IMR-90 (cell line): ENCODE data around the gene TAS1R1. TPM values are rescaled to one million over a fixed set of nuclear protein-coding genes. Genes with fewer than 3 reads are reported as not detected.
A peak's percentile ranks its signal among the peaks of the same experiment; 100 is the strongest.

Experiments
- ATAC-seq: fragments of 200-7000 bp; cut with Tn5 transposase; 2 replicates; pipeline ENCODE4 v1.9.1; 2020; ENCODE audit warnings: low read depth, mild to moderate bottlenecking, moderate library complexity
- BruUV-seq: library from RNA; stranded (reverse); fragments of 400-500 nt; replicated peaks from 2 replicates; lab custom pipeline; 2021; lab: Mats Ljungman, UMichigan
- CTCF ChIA-PET: fragments of 300-600 bp; formaldehyde crosslinking; extraction: SDS; loops from one replicate; lab custom pipeline; 2021; ENCODE audit warnings: antibody characterized with exemption; lab: Yijun Ruan, JAX
- POLR2A ChIA-PET: fragments of 300-600 bp; sonication (Branson Sonifier 250); formaldehyde crosslinking; loops from one replicate; lab custom pipeline; 2022; ENCODE audit warnings: antibody characterized with exemption; ENCODE audit not compliant: unreplicated experiment; lab: Charles Lee
- DNase-seq: peaks from one replicate; pipeline ENCODE4 v3.0.0; 2013
- H2AFZ ChIP-seq: replicated peaks from 2 replicates; pipeline ENCODE3; 2013; ENCODE audit warnings: low read length, mild to moderate bottlenecking; ENCODE audit not compliant: poor library complexity
- H2AK5ac ChIP-seq: 2 replicates; pipeline ENCODE4 v1.6.1; 2013; ENCODE audit warnings: low read depth, low read length, inconsistent platforms
- H2AK9ac ChIP-seq: replicated peaks from 2 replicates; pipeline ENCODE3; 2013; ENCODE audit warnings: mild to moderate bottlenecking, low read depth, low read length, moderate library complexity; ENCODE audit not compliant: poor library complexity
- H2BK120ac ChIP-seq: 2 replicates; pipeline ENCODE4 v1.6.1; 2013; ENCODE audit warnings: low read depth, low read length, inconsistent platforms
- H2BK15ac ChIP-seq: 3 replicates; pipeline ENCODE4 v1.6.1; 2013; ENCODE audit warnings: low read depth, low read length, inconsistent platforms
- H2BK20ac ChIP-seq: 2 replicates; pipeline ENCODE4 v1.6.1; 2013; ENCODE audit warnings: low read depth, mild to moderate bottlenecking, inconsistent platforms, low read length, moderate library complexity
- H2BK5ac ChIP-seq: 2 replicates; pipeline ENCODE4 v1.6.1; 2013; ENCODE audit warnings: mild to moderate bottlenecking, low read depth, low read length, inconsistent platforms; ENCODE audit not compliant: poor library complexity, severe bottlenecking
- H3K14ac ChIP-seq: replicated peaks from 2 replicates; pipeline ENCODE4 v1.6.1; 2013; ENCODE audit warnings: low read depth, low read length, inconsistent platforms
- H3K18ac ChIP-seq: 2 replicates; pipeline ENCODE4 v1.6.1; 2013; ENCODE audit warnings: low read depth, low read length, control low read depth
- H3K23ac ChIP-seq: 2 replicates; pipeline ENCODE4 v1.6.1; 2013; ENCODE audit warnings: low read depth, low read length, inconsistent platforms
- H3K27ac ChIP-seq: 2 replicates; pipeline ENCODE4 v1.5.1; 2013; ENCODE audit warnings: mild to moderate bottlenecking, control low read depth, low read length; ENCODE audit not compliant: insufficient read depth
- H3K27me3 ChIP-seq: 2 replicates; pipeline ENCODE4 v1.6.1; 2013; ENCODE audit warnings: low read length; ENCODE audit not compliant: control insufficient read depth, insufficient read depth
- H3K36me3 ChIP-seq: 2 replicates; pipeline ENCODE4 v1.6.1; 2013; ENCODE audit warnings: low read length, mixed read lengths; ENCODE audit not compliant: control insufficient read depth, insufficient read depth
- H3K4ac ChIP-seq: 2 replicates; pipeline ENCODE4 v1.6.1; 2013; ENCODE audit warnings: low read depth, low read length, inconsistent platforms
- H3K4me1 ChIP-seq: 2 replicates; pipeline ENCODE4 v1.6.1; 2013; ENCODE audit warnings: low read length, mixed read lengths; ENCODE audit not compliant: control insufficient read depth, insufficient read depth
- H3K4me2 ChIP-seq: 2 replicates; pipeline ENCODE4 v1.6.1; 2013; ENCODE audit warnings: low read depth, mild to moderate bottlenecking, control low read depth, low read length, moderate library complexity
- H3K4me3 ChIP-seq: 2 replicates; pipeline ENCODE4 v1.5.1; 2013; ENCODE audit warnings: low read depth, mild to moderate bottlenecking, control low read depth, low read length, moderate library complexity; ENCODE audit not compliant: insufficient read depth
- H3K56ac ChIP-seq: 2 replicates; pipeline ENCODE4 v1.6.1; 2013; ENCODE audit warnings: low read length, inconsistent platforms; ENCODE audit not compliant: insufficient read depth; ENCODE audit errors: extremely low read depth
- H3K79me1 ChIP-seq, 2 experiments: 2 replicates each; pipeline ENCODE4 v1.6.1; 2013; ENCODE audit warnings: low read length in 2 of 2, inconsistent platforms in 1 of 2, low read depth in 1 of 2
- H3K9ac ChIP-seq: 2 replicates; pipeline ENCODE4 v1.6.1; 2013; ENCODE audit warnings: low read depth, low read length, control low read depth
- H3K9me1 ChIP-seq: 2 replicates; pipeline ENCODE4 v1.6.1; 2013; ENCODE audit warnings: low read length, inconsistent platforms; ENCODE audit not compliant: insufficient read depth
- H3K9me3 ChIP-seq: 2 replicates; pipeline ENCODE4 v1.6.1; 2013; ENCODE audit warnings: low read length; ENCODE audit not compliant: control insufficient read depth, insufficient read depth
- H4K20me1 ChIP-seq: 2 replicates; pipeline ENCODE4 v1.6.1; 2013; ENCODE audit warnings: low read length, inconsistent platforms; ENCODE audit not compliant: insufficient read depth
- H4K5ac ChIP-seq: 2 replicates; pipeline ENCODE4 v1.6.1; 2013; ENCODE audit warnings: mild to moderate bottlenecking, low read depth, low read length, control low read depth
- H4K8ac ChIP-seq, 2 experiments: 2 replicates each; pipeline ENCODE4 v1.6.1; 2013; ENCODE audit warnings: low read depth in 2 of 2, low read length in 2 of 2, control low read depth in 1 of 2, inconsistent platforms in 1 of 2
- H4K91ac ChIP-seq: 2 replicates; pipeline ENCODE4 v1.6.1; 2013; ENCODE audit warnings: low read depth, low read length, inconsistent platforms; ENCODE audit not compliant: insufficient read depth
- BHLHE40 ChIP-seq: fragments of 150-350 bp; IDR thresholded peaks from 2 replicates; pipeline ENCODE4 v1.6.1; 2016; ENCODE audit warnings: mild to moderate bottlenecking, low read depth, low read length
- ELK1 ChIP-seq: fragments of 150-350 bp; IDR thresholded peaks from 2 replicates; pipeline ENCODE4 v1.6.1; 2016; ENCODE audit warnings: low read depth, mild to moderate bottlenecking, low read length, moderate library complexity, borderline replicate concordance
- MAFK ChIP-seq: IDR thresholded peaks from 2 replicates; pipeline ENCODE4 v1.6.1; 2012; ENCODE audit warnings: low read depth, low read length, improper control_type of control experiment
- WGBS, 2 experiments: methylation state at CpG; one replicate each; pipeline versions ENCODE4 v1.1.5 to v1.1.7; 2013; ENCODE audit warnings: missing lambda C conversion rate in 2 of 2; ENCODE audit not compliant: insufficient read length in 1 of 2; ENCODE audit errors: extremely low coverage in 2 of 2; 5-methylcytosine and 5-hydroxymethylcytosine counted together
- dilution Hi-C: fragments of 300-500 bp; cut with HindIII; formaldehyde crosslinking; loops from one replicate; pipeline ENCODE4 v1.14.3; 2018; ENCODE audit warnings: low sequenced_read_pairs; ENCODE audit not compliant: unreplicated experiment
- in situ Hi-C: fragments of 300-500 bp; cut with MboI; formaldehyde crosslinking; loops from 3 replicates; pipeline ENCODE4 v1.14.3; 2019; ENCODE audit warnings: low sequenced_read_pairs, inconsistent platforms, mixed read lengths
- intact Hi-C: fragments of 100-400 bp; cut with micrococcal nuclease; formaldehyde crosslinking; loops from 2 replicates; pipeline ENCODE4 v1.10.0; 2022
- polyA plus RNA-seq, 3 experiments: library from polyadenylated mRNA; depleted of rRNA; stranded (reverse); fragments of >200 nt; gene quantifications; 2 replicates each; pipeline ENCODE4 v1.2.3, GENCODE V29; 2012; ENCODE audit warnings: low replicate concordance in 1 of 3
- total RNA-seq: library from RNA; depleted of rRNA; stranded (reverse); fragments of >200 nt; gene quantifications from 2 replicates; pipeline ENCODE4 v1.2.3, GENCODE V29; 2012

TAS1R1 gene
- total and polyA plus RNA-seq, 2 of the 4 experiments (the other 2 are of a cell fraction): 0.05 TPM; not detected in 1

GRCh38 chr1:6614929-6615785, 60.0 kb downstream of the TAS1R1 start:
- Histone ChIP-seq H2BK5ac (no peak overlapping the region), H3K18ac (peak overlapping the region; percentile 52; the same call in 1 of the 2 replicates), H3K56ac (no peak overlapping the region), H3K9ac (peak overlapping the region; percentile 85), H3K36me3 (peaks cover 18% of the 10 kb centered on the region), H3K79me1 (peaks cover 29 to 55% of the 10 kb centered on the region in 2 experiments), H2BK120ac (no peak overlapping the region; the same call in 1 of the 2 replicates), H4K8ac (peak overlapping the region in 1 of 2 experiments; percentile 2; a peak in 1 of 4 replicates), H4K91ac (no peak overlapping the region), H2AK9ac (peak overlapping the region; percentile 95), H4K5ac (no peak overlapping the region), H3K27me3 (no peaks in the 10 kb centered on the region), H2BK15ac (no peak overlapping the region), H3K4ac (0 out of 2 replicates have a peak overlapping the region, but pooled peaks have one; percentile 48), H2AFZ (peak overlapping the region; percentile 82), H3K4me1 (peaks cover 3% of the 10 kb centered on the region; the same call in 1 of the 2 replicates), H3K14ac (peak overlapping the region; percentile 10; the same call in 1 of the 2 replicates), H3K9me1 (no peaks in the 10 kb centered on the region; the same call in 1 of the 2 replicates), H2AK5ac (no peak overlapping the region; the same call in 1 of the 2 replicates), H3K4me3 (peak overlapping the region; percentile 97), H3K4me2 (peak overlapping the region; percentile 91), H3K27ac (peak overlapping the region; percentile 65), H2BK20ac (no peak overlapping the region), H3K9me3 (no peaks in the 10 kb centered on the region), H3K23ac (peak overlapping the region; percentile 69; the same call in 1 of the 2 replicates), H4K20me1 (peaks cover 39% of the 10 kb centered on the region)
- ChIA-PET POLR2A (no interaction called here), CTCF (no interaction called here)
- dilution Hi-C loops (no loop called here), in situ Hi-C loops (no loop called here), intact Hi-C loops (no loop called here)
- BruUV-seq: no TSS peak
- WGBS, 2 experiments: 1% methylated on average over 18 of the region's 82 CpGs; no CpG with 5 or more reads in 1 of the 2 experiments
- TF ChIP-seq ELK1 (no peak), MAFK (no peak), BHLHE40 (peak; percentile 37; the same call in 1 of the 2 replicates)
- DNase-seq (no peak), ATAC-seq (no peak)
